Transverse colon (tissue), 3 donors: ENCODE data around the gene HMGCS2.

Experiments used
- CTCF ChIP-seq, 5 experiments: fragments of 200-600 bp in 3 of 5; fragments of 450-650 bp in 2 of 5; sonication (generic) in 3 of 5; IDR thresholded peaks; 1 replicate in 2 of 5; 2 replicates in 3 of 5; pipeline ENCODE4 v1.5.1; 2016 to 2017; ENCODE audit warnings: antibody characterized with exemption in 5 of 5, inconsistent platforms in 3 of 5, mild to moderate bottlenecking in 2 of 5, moderate library complexity in 1 of 5
- EP300 ChIP-seq: sonication (generic); formaldehyde crosslinking; IDR thresholded peaks from one replicate; pipeline ENCODE4 v1.6.1; 2017; ENCODE audit warnings: antibody characterized with exemption, low read depth
- POLR2A ChIP-seq: fragments of 450-650 bp; IDR thresholded peaks from one replicate; pipeline ENCODE4 v1.6.1; 2016; ENCODE audit warnings: antibody characterized with exemption, mild to moderate bottlenecking, moderate library complexity

GRCh38 chr1:119787776-119788175, 19.1 kb upstream of the HMGCS2 start:
- TF ChIP-seq POLR2A (no peak), CTCF (IDR thresholded peaks at IDR 0.05) (no peak), EP300 (no peak)
